ENCODE results near the gene ACE2. TPM values are rescaled to one million over a fixed set of nuclear protein-coding genes. Genes with fewer than 3 reads are reported as not detected.

ACE2 gene
- polyA plus RNA-seq, 3 donors, result not detected

GRCh38 chrX:15599461-15599860 lies 1.3 kb downstream of the ACE2 start:
- Histone ChIP-seq H2AFZ (ENCODE audit: insufficient read depth, low read depth, low read length, poor library complexity, severe bottlenecking) (no peak overlapping the region), H3K4me2 (replicated peaks; ENCODE audit: extremely low read depth, low read length, poor library complexity, severe bottlenecking) (no peak overlapping the region), H3K9me3 (replicated peaks in 1 of 2; ENCODE audit: control insufficient read depth in 1 of 2, insufficient read depth in 1 of 2, low read length in 2 of 2) (no peaks in the 10 kb centered on the region), H3K4me3 (replicated peaks in 1 of 3; ENCODE audit: low read depth in 2 of 3, low read length in 3 of 3) (no peak overlapping the region), H3K36me3 (replicated peaks in 1 of 2; ENCODE audit: control insufficient read depth in 1 of 2, insufficient read depth in 2 of 2, low read length in 2 of 2) (no peaks in the 10 kb centered on the region), H3K27me3 (ENCODE audit: control insufficient read depth in 2 of 2, insufficient read depth in 2 of 2, low read length in 2 of 2) (peaks cover 0 to 70% of the 10 kb centered on the region in 2 donors), H3K9ac (ENCODE audit: insufficient read depth, low read length, poor library complexity, severe bottlenecking) (no peak overlapping the region), H3K27ac (ENCODE audit: low read depth in 1 of 2, low read length in 2 of 2) (no peak overlapping the region), H3K4me1 (ENCODE audit: control insufficient read depth in 1 of 2, insufficient read depth in 2 of 2, low read length in 2 of 2) (no peaks in the 10 kb centered on the region), H3K79me2 (ENCODE audit: insufficient read depth, low read length) (no peaks in the 10 kb centered on the region), H4K20me1 (ENCODE audit: insufficient read depth, low read length) (no peaks in the 10 kb centered on the region)
- intact Hi-C loops (cut with micrococcal nuclease), result no loop called here
- Mint-ChIP-seq H3K36me3 (no peaks in the 10 kb centered on the region), H3K4me1 (no peaks in the 10 kb centered on the region), H3K4me3 (no peak overlapping the region), H3K27ac (no peak overlapping the region), H3K9me3 (peaks cover 0 to 6% (median 0%) of the 10 kb centered on the region in 7 donors), H3K27me3 (ENCODE audit: low read depth in 3 of 3) (peaks cover 4 to 40% (median 5%) of the 10 kb centered on the region in 3 donors)
- WGBS (ENCODE audit: insufficient coverage), result no CpG with 5 or more reads among the region's 4 CpGs
- DNase-seq, result no peak
- TF ChIP-seq, protein P1, sequence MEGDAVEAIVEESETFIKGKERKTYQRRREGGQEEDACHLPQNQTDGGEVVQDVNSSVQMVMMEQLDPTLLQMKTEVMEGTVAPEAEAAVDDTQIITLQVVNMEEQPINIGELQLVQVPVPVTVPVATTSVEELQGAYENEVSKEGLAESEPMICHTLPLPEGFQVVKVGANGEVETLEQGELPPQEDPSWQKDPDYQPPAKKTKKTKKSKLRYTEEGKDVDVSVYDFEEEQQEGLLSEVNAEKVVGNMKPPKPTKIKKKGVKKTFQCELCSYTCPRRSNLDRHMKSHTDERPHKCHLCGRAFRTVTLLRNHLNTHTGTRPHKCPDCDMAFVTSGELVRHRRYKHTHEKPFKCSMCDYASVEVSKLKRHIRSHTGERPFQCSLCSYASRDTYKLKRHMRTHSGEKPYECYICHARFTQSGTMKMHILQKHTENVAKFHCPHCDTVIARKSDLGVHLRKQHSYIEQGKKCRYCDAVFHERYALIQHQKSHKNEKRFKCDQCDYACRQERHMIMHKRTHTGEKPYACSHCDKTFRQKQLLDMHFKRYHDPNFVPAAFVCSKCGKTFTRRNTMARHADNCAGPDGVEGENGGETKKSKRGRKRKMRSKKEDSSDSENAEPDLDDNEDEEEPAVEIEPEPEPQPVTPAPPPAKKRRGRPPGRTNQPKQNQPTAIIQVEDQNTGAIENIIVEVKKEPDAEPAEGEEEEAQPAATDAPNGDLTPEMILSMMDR (IDR thresholded peaks at IDR 0.05), result no peak

GRCh38 chrX:15598026-15598425 lies 2.7 kb downstream of the ACE2 start:
- Mint-ChIP-seq H3K4me3 (no peak overlapping the region), H3K36me3 (no peaks in the 10 kb centered on the region), H3K27ac (no peak overlapping the region), H3K9me3 (peaks cover 0 to 8% (median 0%) of the 10 kb centered on the region in 7 donors), H3K4me1 (no peaks in the 10 kb centered on the region), H3K27me3 (ENCODE audit: low read depth in 3 of 3) (peaks cover 0 to 35% (median 4%) of the 10 kb centered on the region in 3 donors)
- Histone ChIP-seq H3K36me3 (replicated peaks in 1 of 2; ENCODE audit: control insufficient read depth in 1 of 2, insufficient read depth in 2 of 2, low read length in 2 of 2) (no peaks in the 10 kb centered on the region), H3K4me1 (ENCODE audit: control insufficient read depth in 1 of 2, insufficient read depth in 2 of 2, low read length in 2 of 2) (no peaks in the 10 kb centered on the region), H3K9me3 (replicated peaks in 1 of 2; ENCODE audit: control insufficient read depth in 1 of 2, insufficient read depth in 1 of 2, low read length in 2 of 2) (no peaks in the 10 kb centered on the region), H3K4me2 (replicated peaks; ENCODE audit: extremely low read depth, low read length, poor library complexity, severe bottlenecking) (no peak overlapping the region), H2AFZ (ENCODE audit: insufficient read depth, low read depth, low read length, poor library complexity, severe bottlenecking) (no peak overlapping the region), H3K79me2 (ENCODE audit: insufficient read depth, low read length) (no peaks in the 10 kb centered on the region), H3K27ac (ENCODE audit: low read depth in 1 of 2, low read length in 2 of 2) (no peak overlapping the region), H3K4me3 (replicated peaks in 1 of 3; ENCODE audit: low read depth in 2 of 3, low read length in 3 of 3) (no peak overlapping the region), H4K20me1 (ENCODE audit: insufficient read depth, low read length) (no peaks in the 10 kb centered on the region), H3K9ac (ENCODE audit: insufficient read depth, low read length, poor library complexity, severe bottlenecking) (no peak overlapping the region), H3K27me3 (ENCODE audit: control insufficient read depth in 2 of 2, insufficient read depth in 2 of 2, low read length in 2 of 2) (peaks cover 0 to 75% of the 10 kb centered on the region in 2 donors)
- no CpG with 5 or more reads among the region's 3 CpGs for WGBS (ENCODE audit: insufficient coverage)
- TF ChIP-seq, protein P1 (IDR thresholded peaks at IDR 0.05), result no peak
- intact Hi-C loops (cut with micrococcal nuclease), result no loop called here
- no peak for DNase-seq
